ENCODE results near the gene SHROOM1.

SHROOM1 gene

GRCh38 chr5:132839426-132840301 lies 9.2 kb upstream of the SHROOM1 start:
- H3K27ac ChIP-seq: no peak overlapping the region
- TF ChIP-seq, protein P1, sequence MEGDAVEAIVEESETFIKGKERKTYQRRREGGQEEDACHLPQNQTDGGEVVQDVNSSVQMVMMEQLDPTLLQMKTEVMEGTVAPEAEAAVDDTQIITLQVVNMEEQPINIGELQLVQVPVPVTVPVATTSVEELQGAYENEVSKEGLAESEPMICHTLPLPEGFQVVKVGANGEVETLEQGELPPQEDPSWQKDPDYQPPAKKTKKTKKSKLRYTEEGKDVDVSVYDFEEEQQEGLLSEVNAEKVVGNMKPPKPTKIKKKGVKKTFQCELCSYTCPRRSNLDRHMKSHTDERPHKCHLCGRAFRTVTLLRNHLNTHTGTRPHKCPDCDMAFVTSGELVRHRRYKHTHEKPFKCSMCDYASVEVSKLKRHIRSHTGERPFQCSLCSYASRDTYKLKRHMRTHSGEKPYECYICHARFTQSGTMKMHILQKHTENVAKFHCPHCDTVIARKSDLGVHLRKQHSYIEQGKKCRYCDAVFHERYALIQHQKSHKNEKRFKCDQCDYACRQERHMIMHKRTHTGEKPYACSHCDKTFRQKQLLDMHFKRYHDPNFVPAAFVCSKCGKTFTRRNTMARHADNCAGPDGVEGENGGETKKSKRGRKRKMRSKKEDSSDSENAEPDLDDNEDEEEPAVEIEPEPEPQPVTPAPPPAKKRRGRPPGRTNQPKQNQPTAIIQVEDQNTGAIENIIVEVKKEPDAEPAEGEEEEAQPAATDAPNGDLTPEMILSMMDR (IDR thresholded peaks at IDR 0.05): no peak
- no peak for TF ChIP-seq ZFX (IDR thresholded peaks at IDR 0.05; ENCODE audit: borderline replicate concordance)

DNA sequence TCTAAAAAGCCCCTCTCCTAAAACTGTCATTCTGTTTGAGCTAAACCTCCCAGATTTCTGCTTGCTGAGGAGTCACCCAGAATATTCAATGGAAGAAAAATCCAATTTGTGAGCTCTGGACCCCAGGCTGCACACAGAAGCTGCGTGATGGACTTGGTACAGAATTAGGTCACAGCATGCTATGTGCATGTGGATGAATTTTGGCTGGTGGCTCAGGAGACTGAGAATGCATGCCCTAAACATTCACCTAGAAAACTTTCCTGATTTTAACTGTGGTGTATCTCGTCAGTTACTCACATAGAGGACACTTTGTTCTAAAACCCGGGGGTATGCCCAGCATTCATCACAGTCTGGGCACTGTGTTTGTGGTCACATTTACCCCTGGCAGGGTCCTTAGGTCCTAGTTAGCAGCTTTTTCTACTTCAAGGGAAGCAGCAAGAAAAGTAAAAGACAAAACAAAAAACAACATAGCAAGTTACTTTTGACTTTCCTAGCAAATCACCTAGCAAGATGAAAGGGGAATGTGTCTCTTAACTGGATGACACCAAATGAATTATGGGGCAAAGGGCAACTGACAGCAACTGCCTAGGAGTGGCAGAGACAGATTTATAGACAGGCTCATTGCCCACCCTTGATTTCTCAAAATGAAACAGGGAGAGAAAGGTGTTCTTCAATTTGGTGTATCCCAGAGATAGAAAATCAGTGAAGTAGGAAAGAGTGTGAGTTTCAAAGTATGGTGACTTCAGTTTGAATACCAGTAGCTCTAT lies 8.3 kb upstream of the SHROOM1 start:
- no peak overlapping the region for H3K27ac ChIP-seq
- no peak for TF ChIP-seq ZFX (IDR thresholded peaks at IDR 0.05; ENCODE audit: borderline replicate concordance)
- TF ChIP-seq, protein P1 (IDR thresholded peaks at IDR 0.05): no peak

DNA sequence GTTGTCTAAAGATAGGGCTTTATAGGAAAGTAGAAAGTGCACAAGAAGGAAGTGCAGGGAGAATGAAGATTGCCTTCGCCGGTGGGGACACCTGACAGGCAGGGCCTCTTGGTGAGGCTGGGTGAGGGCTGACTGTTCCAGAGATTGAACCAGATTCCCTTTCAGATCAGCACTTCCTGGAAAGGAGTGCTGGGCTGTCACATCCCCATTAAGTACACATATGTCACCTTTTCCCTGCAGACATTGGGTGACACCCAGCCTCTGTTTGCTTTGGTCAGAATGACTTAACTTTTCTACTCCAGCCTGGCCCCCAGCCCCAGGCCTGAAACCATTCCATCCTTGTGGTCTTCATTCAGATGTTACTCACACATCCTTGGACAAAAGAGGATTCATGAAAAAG lies 7.4 kb upstream of the SHROOM1 start:
- no peak overlapping the region for H3K27ac ChIP-seq
- TF ChIP-seq, protein P1 (IDR thresholded peaks at IDR 0.05): no peak
- TF ChIP-seq ZFX (IDR thresholded peaks at IDR 0.05; ENCODE audit: borderline replicate concordance): no peak

GRCh38 chr5:132836852-132837251 lies 6.4 kb upstream of the SHROOM1 start:
- TF ChIP-seq ZFX (IDR thresholded peaks at IDR 0.05; ENCODE audit: borderline replicate concordance): no peak
- TF ChIP-seq, protein P1 (IDR thresholded peaks at IDR 0.05): no peak
- H3K27ac ChIP-seq: no peak overlapping the region

- H3K27ac ChIP-seq: no peak overlapping the region
- TF ChIP-seq ZFX (IDR thresholded peaks at IDR 0.05; ENCODE audit: borderline replicate concordance): no peak
- TF ChIP-seq, protein P1 (IDR thresholded peaks at IDR 0.05): no peak
These were observed 3.6 kb upstream of the SHROOM1 start for GRCh38 chr5:132834057-132834456.

DNA sequence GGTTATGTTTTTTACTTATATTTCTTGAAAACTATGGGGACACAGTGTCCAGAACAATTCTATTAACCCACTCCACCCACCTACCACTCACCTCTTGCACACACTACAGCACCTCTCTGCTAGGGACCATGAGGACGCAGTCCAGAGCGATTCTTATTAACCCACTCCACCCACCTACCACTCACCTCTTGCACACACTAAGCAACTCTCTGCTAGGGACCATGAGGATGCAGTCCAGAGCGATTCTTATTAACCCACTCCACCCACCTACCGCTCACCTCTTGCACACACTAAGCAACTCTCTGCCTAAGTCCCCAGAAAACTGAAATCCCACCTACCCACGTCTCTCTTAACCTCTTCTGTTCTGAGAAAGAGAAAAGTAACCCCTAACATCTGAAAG lies 2.2 kb upstream of the SHROOM1 start:
- no peak overlapping the region for H3K27ac ChIP-seq
- TF ChIP-seq ZFX (IDR thresholded peaks at IDR 0.05; ENCODE audit: borderline replicate concordance): no peak
- TF ChIP-seq, protein P1 (IDR thresholded peaks at IDR 0.05): no peak

All from 22Rv1 (cell line).